Kidney (tissue), 14 donors: ENCODE results near the gene METTL23. TPM values are rescaled to one million over a fixed set of nuclear protein-coding genes. Genes with fewer than 3 reads are reported as not detected.
A peak's percentile ranks its signal among the peaks of the same experiment; 100 is the strongest.

Experiments
- DNase-seq, 5 donors: peaks; one replicate each; pipeline ENCODE4 v3.0.0-alpha.2; 2013 to 2020
- FAIRE-seq: peaks from 2 replicates; lab custom pipeline; 2012; peaks lifted over from hg19 to GRCh38; lab: Jason Lieb, UNC
- H3K27ac ChIP-seq, 2 donors: one replicate each; pipeline ENCODE4 v1.7.0; 2013; ENCODE audit warnings: low read depth in 2 of 2, low read length in 2 of 2, inconsistent platforms in 1 of 2
- H3K27me3 ChIP-seq: one replicate; pipeline ENCODE4 v1.7.1; 2013; ENCODE audit warnings: low read length, inconsistent platforms; ENCODE audit not compliant: control insufficient read depth, insufficient read depth
- H3K36me3 ChIP-seq, 3 donors: one replicate each; pipeline versions ENCODE4 v1.7.0 to v1.7.1; 2013; ENCODE audit warnings: low read length in 3 of 3, control low read depth in 1 of 3, inconsistent platforms in 1 of 3; ENCODE audit not compliant: insufficient read depth in 3 of 3, control insufficient read depth in 2 of 3
- H3K4me1 ChIP-seq, 3 donors: one replicate each; pipeline versions ENCODE4 v1.7.0 to v1.7.1; 2013; ENCODE audit warnings: low read length in 3 of 3, inconsistent platforms in 1 of 3, low read depth in 1 of 3; ENCODE audit not compliant: control insufficient read depth in 2 of 3, insufficient read depth in 2 of 3
- H3K4me3 ChIP-seq, 3 donors: one replicate each; pipeline versions ENCODE4 v1.7.0 to v1.8.1; 2013; ENCODE audit warnings: low read length in 3 of 3, control low read depth in 1 of 3, inconsistent platforms in 1 of 3
- H3K9ac ChIP-seq, 3 donors: one replicate each; pipeline versions ENCODE4 v1.7.0 to v1.7.1; 2013; ENCODE audit warnings: low read length in 3 of 3, control low read depth in 1 of 3, inconsistent platforms in 1 of 3
- H3K9me3 ChIP-seq, 3 donors: one replicate each; pipeline versions ENCODE4 v1.7.0 to v1.7.1; 2013; ENCODE audit warnings: low read length in 3 of 3, control low read depth in 1 of 3, inconsistent platforms in 1 of 3; ENCODE audit not compliant: control insufficient read depth in 2 of 3, insufficient read depth in 1 of 3
- intact Hi-C: fragments of 100-400 bp; cut with DNase I; formaldehyde crosslinking; loops from one replicate; pipeline ENCODE4 v1.11.1; 2022
- polyA plus RNA-seq: library from polyadenylated mRNA; stranded (reverse); fragments of 350-450 nt; fragmentation: Illumina TruSeq; extraction: RNeasy Lipid Tissue Mini Kit (QIAGEN cat#74804); gene quantifications from one replicate; pipeline ENCODE4 v1.2.3, GENCODE V29; 2014; ENCODE audit warnings: low read depth, low replicate concordance; ENCODE audit not compliant: insufficient read depth
- total RNA-seq: library from RNA; stranded (reverse); fragmentation: NEBNext Ultra II Directional; extraction: Animal tissue kit (Norgen Biotek cat#: 25700); gene quantifications from one replicate; pipeline ENCODE4 v1.2.1, GENCODE V29; 2021
- TF ChIP-seq, protein P1 (sequence below): IDR thresholded peaks from 3 replicates; pipeline ENCODE4 v1.5.1; 2012; ENCODE audit warnings: mild to moderate bottlenecking, moderate library complexity, borderline replicate concordance; ENCODE audit not compliant: insufficient read depth; ENCODE audit errors: extremely low read depth
- donor health status: control.
- donor health status: control.
- donor health status: control.
- donor health status: control.
- donor health status: control.
- donor health status: DM: yes; HTN: yes; CAD: no.
- donor health status: Normal renal cell carcinoma (clear cell type).

Gene METTL23
- total and polyA plus RNA-seq, 2 donors from 2014 or later: 38.2 to 53.0 TPM

DNA sequence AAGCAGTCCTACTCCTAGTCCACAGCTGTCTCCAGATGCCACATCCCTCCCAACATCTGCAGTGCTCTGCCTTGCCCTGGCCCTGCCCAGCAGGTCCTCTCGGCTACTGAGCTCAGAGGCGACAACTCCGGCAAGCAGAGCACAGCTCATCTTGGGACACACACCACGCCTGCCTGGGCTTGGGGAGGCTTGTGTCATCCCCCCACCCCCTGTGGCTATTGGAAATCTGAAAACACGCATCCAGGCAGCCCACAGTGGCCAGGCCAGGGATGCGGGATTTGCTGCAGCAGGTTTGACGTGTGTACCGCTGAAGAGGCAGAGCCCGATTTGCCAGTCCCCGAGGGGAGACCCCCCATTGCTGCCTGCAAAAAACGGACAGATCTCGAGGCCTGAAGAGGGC, 41.3 kb upstream of the METTL23 start:
- H3K9ac ChIP-seq: no peak overlapping the region
- H3K27ac ChIP-seq: no peak overlapping the region
- TF ChIP-seq, protein P1, sequence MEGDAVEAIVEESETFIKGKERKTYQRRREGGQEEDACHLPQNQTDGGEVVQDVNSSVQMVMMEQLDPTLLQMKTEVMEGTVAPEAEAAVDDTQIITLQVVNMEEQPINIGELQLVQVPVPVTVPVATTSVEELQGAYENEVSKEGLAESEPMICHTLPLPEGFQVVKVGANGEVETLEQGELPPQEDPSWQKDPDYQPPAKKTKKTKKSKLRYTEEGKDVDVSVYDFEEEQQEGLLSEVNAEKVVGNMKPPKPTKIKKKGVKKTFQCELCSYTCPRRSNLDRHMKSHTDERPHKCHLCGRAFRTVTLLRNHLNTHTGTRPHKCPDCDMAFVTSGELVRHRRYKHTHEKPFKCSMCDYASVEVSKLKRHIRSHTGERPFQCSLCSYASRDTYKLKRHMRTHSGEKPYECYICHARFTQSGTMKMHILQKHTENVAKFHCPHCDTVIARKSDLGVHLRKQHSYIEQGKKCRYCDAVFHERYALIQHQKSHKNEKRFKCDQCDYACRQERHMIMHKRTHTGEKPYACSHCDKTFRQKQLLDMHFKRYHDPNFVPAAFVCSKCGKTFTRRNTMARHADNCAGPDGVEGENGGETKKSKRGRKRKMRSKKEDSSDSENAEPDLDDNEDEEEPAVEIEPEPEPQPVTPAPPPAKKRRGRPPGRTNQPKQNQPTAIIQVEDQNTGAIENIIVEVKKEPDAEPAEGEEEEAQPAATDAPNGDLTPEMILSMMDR: no peak
- no peak overlapping the region for H3K4me3 ChIP-seq
- intact Hi-C loops: no loop called here
- peaks cover 0 to 7% (median 0%) of the 10 kb centered on the region in 3 donors for H3K36me3 ChIP-seq
- H3K4me1 ChIP-seq: peaks cover 0 to 6% (median 0%) of the 10 kb centered on the region in 3 donors
- no peaks in the 10 kb centered on the region for H3K9me3 ChIP-seq
- FAIRE-seq (no peak), DNase-seq (peak in 1 of 5 donors; percentile 60)
- no peaks in the 10 kb centered on the region for H3K27me3 ChIP-seq

DNA sequence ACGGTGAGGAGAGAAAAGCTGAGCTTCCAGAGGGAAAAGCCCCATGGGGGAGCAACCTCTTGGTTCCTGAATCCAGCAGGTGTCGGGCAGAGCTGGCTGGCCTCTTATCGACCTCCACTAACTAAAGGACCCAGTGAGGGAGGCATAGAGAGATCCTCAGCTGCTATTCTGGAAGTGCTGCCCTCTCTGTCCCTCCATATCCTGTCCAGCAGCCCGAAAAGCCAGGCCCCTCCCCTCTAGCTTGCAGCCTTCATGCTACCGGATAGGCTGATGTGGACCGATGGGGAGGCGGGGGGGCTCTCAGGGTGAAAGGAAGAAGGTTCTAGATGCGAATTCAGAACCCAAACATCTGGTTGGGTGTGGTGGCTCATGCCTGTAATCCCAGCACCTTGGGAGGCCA, 40.8 kb upstream of the METTL23 start:
- Histone ChIP-seq H3K9ac (no peak overlapping the region), H3K4me3 (no peak overlapping the region), H3K27me3 (no peaks in the 10 kb centered on the region), H3K9me3 (no peaks in the 10 kb centered on the region), H3K4me1 (peaks cover 0 to 6% (median 0%) of the 10 kb centered on the region in 3 donors), H3K27ac (no peak overlapping the region), H3K36me3 (peaks cover 0 to 7% (median 0%) of the 10 kb centered on the region in 3 donors)
- FAIRE-seq (no peak), DNase-seq (peak in 1 of 5 donors; percentile 65)
- intact Hi-C loops: no loop called here
- TF ChIP-seq, protein P1: no peak

DNA sequence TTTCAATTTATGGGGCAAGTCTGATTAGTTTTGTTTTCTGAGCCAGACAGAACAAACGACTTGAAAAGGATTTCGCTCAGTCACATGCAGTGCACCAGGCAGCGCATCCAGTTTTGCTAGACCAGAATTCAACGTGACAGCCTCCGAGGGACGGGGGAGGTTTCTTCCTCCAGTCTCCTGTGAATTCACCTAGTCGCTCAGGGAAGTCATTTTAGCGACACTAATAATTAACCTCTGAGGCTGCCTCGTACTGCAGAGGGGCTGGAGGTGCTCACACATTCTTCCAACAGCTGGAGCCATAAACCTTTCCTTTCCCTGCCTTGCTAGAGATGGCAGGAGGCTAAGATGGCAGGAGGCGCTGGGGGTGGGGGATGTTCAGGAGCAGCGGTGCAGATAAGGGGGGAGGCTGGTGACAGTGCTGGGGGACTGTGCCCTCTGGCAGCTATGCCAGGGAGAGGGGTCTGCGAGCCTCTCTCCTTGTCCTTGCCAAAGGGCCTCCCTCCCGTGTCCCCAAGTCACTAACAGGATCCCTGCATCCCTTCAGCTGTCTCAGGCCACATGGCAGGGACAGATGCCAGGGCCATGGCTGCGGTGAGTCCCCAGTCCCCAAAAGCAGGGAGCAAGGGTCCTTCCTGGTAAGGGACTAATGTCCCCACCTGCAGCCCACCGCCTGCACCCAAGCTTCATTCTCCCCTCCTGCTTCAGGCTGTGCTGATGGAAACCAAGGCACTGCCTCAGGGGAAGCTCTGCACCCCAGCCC, 39.9 kb upstream of the METTL23 start:
- H3K4me1 ChIP-seq: peaks cover 0 to 4% (median 0%) of the 10 kb centered on the region in 3 donors
- no peak overlapping the region for H3K9ac ChIP-seq
- DNase-seq (peak; percentile 72 to 95 (median 87)), FAIRE-seq (no peak)
- intact Hi-C loops: no loop called here
- H3K36me3 ChIP-seq: peaks cover 0 to 7% (median 0%) of the 10 kb centered on the region in 3 donors
- no peaks in the 10 kb centered on the region for H3K27me3 ChIP-seq
- TF ChIP-seq, protein P1: no peak
- H3K4me3 ChIP-seq: no peak overlapping the region
- no peak overlapping the region for H3K27ac ChIP-seq
- no peaks in the 10 kb centered on the region for H3K9me3 ChIP-seq
